H1 (cell line): ENCODE results near the gene SDC4. TPM values are rescaled to one million over a fixed set of nuclear protein-coding genes. Genes with fewer than 3 reads are reported as not detected.

Source experiments
- CTCF ChIA-PET: fragments of 300-600 bp; sonication (Branson Sonifier 250); formaldehyde crosslinking; loops from one replicate; lab custom pipeline; 2021; ENCODE audit not compliant: partially characterized antibody; lab: Charles Lee
- POLR2A ChIA-PET: fragments of 300-600 bp; sonication (Branson Sonifier 250); formaldehyde crosslinking; loops from one replicate; lab custom pipeline; 2021; ENCODE audit warnings: inconsistent platforms; ENCODE audit not compliant: partially characterized antibody; lab: Charles Lee
- DNase-seq, 2 experiments: peaks; one replicate each; pipeline versions ENCODE4 v3.0.0 to v3.0.0-alpha.2; 2010 to 2022; ENCODE audit warnings: low spot score in 2 of 2, low read depth in 1 of 2, mixed read lengths in 1 of 2
- FAIRE-seq: peaks from 2 replicates; lab custom pipeline; 2011; peaks lifted over from hg19 to GRCh38; lab: Jason Lieb, UNC
- H2AFZ ChIP-seq: 2 replicates; pipeline ENCODE4 v1.8.1; 2012; ENCODE audit warnings: low read length, inconsistent platforms
- H2AK5ac ChIP-seq: 2 replicates; pipeline ENCODE4 v1.6.1; 2013; ENCODE audit warnings: low read depth, low read length
- H2BK120ac ChIP-seq: replicated peaks from 2 replicates; pipeline ENCODE3; 2013; ENCODE audit warnings: low read depth, low read length, inconsistent platforms
- H2BK12ac ChIP-seq: 2 replicates; pipeline ENCODE4 v1.6.1; 2013; ENCODE audit warnings: low read depth, low read length
- H2BK15ac ChIP-seq: 2 replicates; pipeline ENCODE4 v1.6.1; 2013; ENCODE audit warnings: low read length
- H2BK20ac ChIP-seq: 2 replicates; pipeline ENCODE4 v1.6.1; 2013; ENCODE audit warnings: low read length
- H2BK5ac ChIP-seq: 2 replicates; pipeline ENCODE4 v1.6.1; 2013; ENCODE audit warnings: low read depth, low read length
- H3K14ac ChIP-seq: 2 replicates; pipeline ENCODE4 v1.6.1; 2013; ENCODE audit warnings: inconsistent platforms; ENCODE audit not compliant: insufficient read length
- H3K18ac ChIP-seq: 2 replicates; pipeline ENCODE4 v1.6.1; 2013; ENCODE audit warnings: low read length; ENCODE audit errors: extremely low read depth
- H3K23ac ChIP-seq: 2 replicates; pipeline ENCODE4 v1.6.1; 2013; ENCODE audit warnings: inconsistent platforms; ENCODE audit not compliant: insufficient read length
- H3K23me2 ChIP-seq: 2 replicates; pipeline ENCODE4 v1.6.1; 2013; ENCODE audit warnings: low read depth, low read length
- H3K27ac ChIP-seq: 2 replicates; pipeline ENCODE4 v1.6.1; 2011; ENCODE audit warnings: low read depth, low read length, inconsistent platforms
- H3K27me3 ChIP-seq, 4 experiments: replicated peaks in 1 of 4; 1 replicate in 1 of 4; 2 replicates in 3 of 4; pipeline versions ENCODE4 v1.6.1 to v1.8.1; 2011 to 2013; ENCODE audit warnings: low read length in 3 of 4, mild to moderate bottlenecking in 3 of 4, inconsistent platforms in 2 of 4, mixed read lengths in 2 of 4, moderate library complexity in 1 of 4; ENCODE audit not compliant: control insufficient read depth in 3 of 4, insufficient read depth in 3 of 4; ENCODE audit errors: extremely low read depth in 1 of 4
- H3K36me3 ChIP-seq, 4 experiments: 2 replicates each; pipeline versions ENCODE4 v1.6.1 to v1.8.1; 2011 to 2013; ENCODE audit warnings: mild to moderate bottlenecking in 4 of 4, low read length in 3 of 4, moderate library complexity in 2 of 4, control low read depth in 1 of 4, inconsistent platforms in 1 of 4; ENCODE audit not compliant: insufficient read depth in 4 of 4, control insufficient read depth in 2 of 4
- H3K4ac ChIP-seq: replicated peaks from 2 replicates; pipeline ENCODE3; 2013; ENCODE audit warnings: low read length, low read depth, mixed read lengths, inconsistent platforms; ENCODE audit not compliant: insufficient read length
- H3K4me1 ChIP-seq, 4 experiments: replicated peaks in 1 of 4; 1 replicate in 1 of 4; 2 replicates in 3 of 4; pipeline versions ENCODE4 v1.6.1 to v1.8.1; 2011 to 2013; ENCODE audit warnings: low read length in 3 of 4, inconsistent platforms in 2 of 4, mixed read lengths in 1 of 4; ENCODE audit not compliant: insufficient read depth in 4 of 4, control insufficient read depth in 3 of 4
- H3K4me2 ChIP-seq, 2 experiments: 2 replicates each; pipeline versions ENCODE4 v1.6.1 to v1.8.1; 2011 to 2013; ENCODE audit warnings: low read depth in 2 of 2, low read length in 2 of 2, control low read depth in 1 of 2, inconsistent platforms in 1 of 2, mild to moderate bottlenecking in 1 of 2; ENCODE audit not compliant: insufficient read depth in 1 of 2
- H3K4me3 ChIP-seq, 4 experiments: fragments of 200-600, 300-600 bp in 1 of 4; sonication (generic), shearing (Covaris generic), sonication (Bioruptor Twin) in 1 of 4; 2 replicates each; pipeline versions ENCODE4 v1.5.1 to v1.8.1; 2011 to 2016; ENCODE audit warnings: low read length in 4 of 4, low read depth in 3 of 4, control low read depth in 2 of 4, inconsistent platforms in 2 of 4, mild to moderate bottlenecking in 2 of 4, mixed read lengths in 1 of 4, moderate library complexity in 1 of 4; ENCODE audit not compliant: insufficient read depth in 2 of 4; ENCODE audit errors: extremely low read depth in 1 of 4
- H3K56ac ChIP-seq: replicated peaks from 2 replicates; pipeline ENCODE3; 2013; ENCODE audit warnings: low read depth, mild to moderate bottlenecking, mixed read lengths, low read length, inconsistent platforms; ENCODE audit not compliant: insufficient read length
- H3K79me1 ChIP-seq: 2 replicates; pipeline ENCODE4 v1.6.1; 2013; ENCODE audit warnings: low read depth, low read length, control low read depth
- H3K79me2 ChIP-seq, 2 experiments: 2 replicates each; pipeline versions ENCODE4 v1.6.1 to v1.8.1; 2012 to 2013; ENCODE audit warnings: low read length in 2 of 2, mild to moderate bottlenecking in 2 of 2, inconsistent platforms in 1 of 2; ENCODE audit not compliant: insufficient read depth in 2 of 2, control insufficient read depth in 1 of 2
- H3K9ac ChIP-seq, 4 experiments: replicated peaks in 1 of 4; 1 replicate in 1 of 4; 2 replicates in 3 of 4; pipeline versions ENCODE4 v1.6.1 to v1.8.1; 2011 to 2013; ENCODE audit warnings: low read depth in 3 of 4, low read length in 3 of 4, control low read depth in 2 of 4, mild to moderate bottlenecking in 2 of 4, moderate library complexity in 2 of 4, inconsistent platforms in 1 of 4; ENCODE audit errors: extremely low read depth in 1 of 4
- H3K9me3 ChIP-seq, 2 experiments: 2 replicates each; pipeline versions ENCODE4 v1.6.1 to v1.8.1; 2012 to 2013; ENCODE audit warnings: mild to moderate bottlenecking in 2 of 2, moderate library complexity in 2 of 2, control low read depth in 1 of 2, inconsistent platforms in 1 of 2, low read depth in 1 of 2, low read length in 1 of 2, mixed read lengths in 1 of 2; ENCODE audit not compliant: insufficient read depth in 2 of 2
- H4K20me1 ChIP-seq, 2 experiments: replicated peaks in 1 of 2; 2 replicates each; pipeline versions ENCODE3 to v1.8.1; 2011 to 2013; ENCODE audit warnings: inconsistent platforms in 2 of 2, low read length in 2 of 2, mild to moderate bottlenecking in 1 of 2; ENCODE audit not compliant: insufficient read depth in 2 of 2, control insufficient read depth in 1 of 2
- H4K5ac ChIP-seq: 2 replicates; pipeline ENCODE4 v1.6.1; 2013; ENCODE audit warnings: low read length, low read depth, mixed read lengths, inconsistent platforms; ENCODE audit not compliant: insufficient read length
- H4K8ac ChIP-seq: 2 replicates; pipeline ENCODE4 v1.8.0; 2013; ENCODE audit warnings: mild to moderate bottlenecking, moderate library complexity, low read length, inconsistent platforms; ENCODE audit not compliant: insufficient read depth; ENCODE audit errors: extremely low read depth
- H4K91ac ChIP-seq: replicated peaks from 2 replicates; pipeline ENCODE3; 2013; ENCODE audit warnings: low read length, mixed read lengths, inconsistent platforms; ENCODE audit not compliant: insufficient read length
- HDAC2 ChIP-seq, 2 experiments: fragments of 300-600 bp in 1 of 2; sonication (generic) in 1 of 2; IDR thresholded peaks; 2 replicates each; pipeline ENCODE4 v1.6.1; 2011 to 2012; ENCODE audit warnings: low read depth in 2 of 2, low read length in 2 of 2, mild to moderate bottlenecking in 2 of 2, moderate library complexity in 2 of 2, borderline replicate concordance in 1 of 2, inconsistent platforms in 1 of 2
- KDM1A ChIP-seq: fragments of 200-600, 300-600 bp; sonication (generic); IDR thresholded peaks from 2 replicates; pipeline ENCODE4 v1.7.1; 2016; ENCODE audit warnings: mild to moderate bottlenecking, low read length, borderline replicate concordance
- RFX5 ChIP-seq: IDR thresholded peaks from 2 replicates; pipeline ENCODE4 v1.6.1; 2011; ENCODE audit warnings: low read depth, low read length, improper control_type of control experiment, borderline replicate concordance
- TBP ChIP-seq: IDR thresholded peaks from 2 replicates; pipeline ENCODE4 v1.6.1; 2011; ENCODE audit warnings: low read depth, low read length, improper control_type of control experiment
- TCF12 ChIP-seq: IDR thresholded peaks from 2 replicates; pipeline ENCODE4 v1.6.1; 2011; ENCODE audit warnings: low read depth, mild to moderate bottlenecking, low read length
- WGBS, 2 experiments: shearing (Covaris generic) in 1 of 2; methylation state at CpG; one replicate each; pipeline versions ENCODE4 v1.1.6 to v1.1.7; 2013 to 2015; ENCODE audit warnings: low lambda C conversion rate in 2 of 2, mixed read lengths in 2 of 2, inconsistent platforms in 1 of 2, low coverage in 1 of 2, missing lambda C conversion rate in 1 of 2; ENCODE audit not compliant: insufficient replicate concordance in 2 of 2, insufficient coverage in 1 of 2, insufficient read length in 1 of 2; ENCODE audit errors: extremely low coverage in 1 of 2, missing lambda C conversion rate in 1 of 2; 5-methylcytosine and 5-hydroxymethylcytosine counted together
- polyA plus RNA-seq, 7 experiments: library from polyadenylated mRNA; depleted of rRNA in 3 of 7; stranded (reverse) in 5 of 7; unstranded in 2 of 7; fragments of >200 nt in 5 of 7; fragments of 200-250 nt in 2 of 7; gene quantifications; 1 replicate in 5 of 7; 2 replicates in 1 of 7; 4 replicates in 1 of 7; pipeline versions ENCODE4 v1.2.1 to v1.2.3, GENCODE V29; 2011 to 2013; ENCODE audit warnings: missing spikeins in 2 of 7, mixed read lengths in 2 of 7
- total RNA-seq: library from RNA; stranded (reverse); fragmentation: NEBNext Ultra II Directional; extraction: Animal tissue kit (Norgen Biotek cat#: 25700); gene quantifications from 2 replicates; pipeline ENCODE4 v1.2.1, GENCODE V29; 2021

The SDC4 gene
- total and polyA plus RNA-seq, 2 of the 8 experiments (the other 6 are each of a cell fraction or from before 2014, with no cell fraction given), result 34.6 to 60.2 TPM

DNA sequence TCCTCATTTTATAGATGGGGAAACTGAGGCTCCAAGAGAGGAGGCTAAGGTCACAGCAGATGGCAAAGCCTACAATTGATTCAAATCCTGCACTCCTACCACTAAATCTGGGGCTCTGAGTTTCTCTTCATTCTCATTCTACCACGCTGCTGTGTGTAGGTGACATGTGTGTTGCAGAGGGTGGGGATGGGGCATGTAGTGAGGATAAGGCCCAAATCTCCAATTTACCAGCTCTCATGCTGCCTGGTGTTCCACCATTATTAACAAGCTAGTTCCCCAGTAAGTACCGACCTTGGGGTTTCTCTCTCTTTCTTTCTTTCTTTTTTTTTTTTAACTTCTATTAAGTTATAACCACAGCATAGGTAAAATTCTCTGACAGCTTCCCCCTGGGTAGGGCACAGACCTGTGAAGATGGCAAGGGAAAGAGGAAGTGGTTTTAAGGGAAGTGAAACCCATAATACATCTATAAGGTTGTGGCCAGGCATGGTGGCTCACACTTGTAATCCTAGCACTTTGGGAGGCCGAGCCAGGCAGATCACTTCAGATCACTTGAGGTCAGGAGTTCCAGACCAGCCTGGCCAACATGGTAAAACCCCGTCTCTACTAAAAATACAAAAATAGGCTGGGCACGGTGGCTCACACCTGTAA lies 27.2 kb downstream of the SDC4 start:
- H3K23ac ChIP-seq, result no peak overlapping the region
- H4K8ac ChIP-seq, result no peak overlapping the region
- H4K91ac ChIP-seq, result no peak overlapping the region
- no peaks in the 10 kb centered on the region for H3K79me1 ChIP-seq
- no peak overlapping the region for H2BK15ac ChIP-seq
- no peak overlapping the region for H2BK20ac ChIP-seq
- POLR2A ChIA-PET, result interaction anchor here (0.7 to 1.8 kb wide), 4 partner anchors 16 to 26 kb away, joined by 3 to 4 read pairs (median 3); no protein-coding TSS in a partner anchor
- no peaks in the 10 kb centered on the region for H3K27me3 ChIP-seq
- H2AK5ac ChIP-seq, result no peak overlapping the region
- no peak overlapping the region for H3K4me3 ChIP-seq
- H2BK5ac ChIP-seq, result no peak overlapping the region
- H3K9me3 ChIP-seq, result no peaks in the 10 kb centered on the region
- H2BK12ac ChIP-seq, result no peak overlapping the region
- no peak overlapping the region; a peak in 1 of 7 replicates for H3K9ac ChIP-seq
- no peak for DNase-seq
- CTCF ChIA-PET, result interaction anchor here (0.6 to 13.3 kb wide), 21 partner anchors 9 to 570 kb away, joined by 3 to 156 read pairs (median 5); partner anchors contain the start of genes CTSA, NEURL2, PIGT and SYS1
- H3K18ac ChIP-seq, result no peak overlapping the region
- FAIRE-seq, result no peak
- H3K4ac ChIP-seq, result no peak overlapping the region
- H3K79me2 ChIP-seq, result no peaks in the 10 kb centered on the region
- H3K4me1 ChIP-seq, result no peaks in the 10 kb centered on the region; a peak in 1 of 7 replicates
- no peaks in the 10 kb centered on the region for H3K23me2 ChIP-seq
- WGBS, 2 experiments, result 92% methylated on average over 5 of the region's 5 CpGs; no CpG with 5 or more reads in 1 of the 2 experiments
- H2BK120ac ChIP-seq, result no peak overlapping the region
- H4K5ac ChIP-seq, result no peak overlapping the region
- H2AFZ ChIP-seq, result no peak overlapping the region
- no peak overlapping the region for H3K14ac ChIP-seq
- H3K36me3 ChIP-seq, result peaks cover 0 to 5% (median 0%) of the 10 kb centered on the region in 4 experiments; a peak in 2 of 8 replicates
- H3K56ac ChIP-seq, result no peak overlapping the region
- H3K4me2 ChIP-seq, result no peak overlapping the region
- no peak overlapping the region for H3K27ac ChIP-seq
- TF ChIP-seq TBP, result no peak
- TF ChIP-seq KDM1A, result no peak
- TF ChIP-seq TCF12, result no peak
- no peak for TF ChIP-seq HDAC2 (IDR thresholded peaks at IDR 0.05; ENCODE audit: borderline replicate concordance in 1 of 2, low read depth in 2 of 2, low read length in 2 of 2)
- TF ChIP-seq RFX5, result no peak
- TF ChIP-seq, all 59 proteins: peak for 0
- H4K20me1 ChIP-seq, result no peaks in the 10 kb centered on the region
